ENCODE results near the gene SPOCK3.

- TF ChIP-seq CTCF (IDR thresholded peaks at IDR 0.05) (no peak), POLR2A (IDR thresholded peaks at IDR 0.05) (no peak), EP300 (IDR thresholded peaks at IDR 0.05) (no peak)
These were observed 456.5 kb downstream of the SPOCK3 start for GRCh38 chr4:166777760-166778159.

All from ovary (tissue), 3 donors.